SW 1271 (cell line): Measurements from ENCODE around the gene CCDC88A.
"Not testable (repeated sequence)": the region's sequence is repeated elsewhere in the genome, so short reads cannot be mapped to it uniquely, and the experiment has no call there.

ENCODE experiments used
- DNase-seq, 2 experiments: peaks; one replicate each; lab custom pipeline; 2025; lab: John Stamatoyannopoulos, UW

Gene CCDC88A

GRCh38 chr2:55421326-55421725, 1.7 kb upstream of the CCDC88A start:
- DNase-seq = no peak

DNA sequence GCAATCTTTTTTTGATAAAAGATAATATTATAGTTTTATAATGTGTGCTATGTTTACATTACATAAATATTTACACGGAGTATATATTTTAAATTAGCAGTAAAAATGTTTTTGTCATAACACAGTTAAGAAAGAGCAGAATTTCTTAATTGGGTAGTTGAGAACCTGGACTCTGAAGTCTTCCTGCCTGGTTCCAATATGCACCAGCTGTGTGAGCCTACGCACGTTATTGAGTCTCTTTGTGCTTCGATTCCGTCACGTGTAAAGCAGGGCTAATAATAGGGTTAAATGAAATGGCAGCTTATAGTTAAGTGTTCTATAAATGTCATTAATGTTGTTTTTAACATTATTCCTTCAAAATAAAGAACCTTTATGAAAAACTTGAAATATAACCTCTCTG, 1.2 kb upstream of the CCDC88A start:
- no peak for DNase-seq

GRCh38 chr2:55420439-55420725, 726 bp upstream of the CCDC88A start:
- peak in 1 of 2 experiments; percentile 34 for DNase-seq

DNA sequence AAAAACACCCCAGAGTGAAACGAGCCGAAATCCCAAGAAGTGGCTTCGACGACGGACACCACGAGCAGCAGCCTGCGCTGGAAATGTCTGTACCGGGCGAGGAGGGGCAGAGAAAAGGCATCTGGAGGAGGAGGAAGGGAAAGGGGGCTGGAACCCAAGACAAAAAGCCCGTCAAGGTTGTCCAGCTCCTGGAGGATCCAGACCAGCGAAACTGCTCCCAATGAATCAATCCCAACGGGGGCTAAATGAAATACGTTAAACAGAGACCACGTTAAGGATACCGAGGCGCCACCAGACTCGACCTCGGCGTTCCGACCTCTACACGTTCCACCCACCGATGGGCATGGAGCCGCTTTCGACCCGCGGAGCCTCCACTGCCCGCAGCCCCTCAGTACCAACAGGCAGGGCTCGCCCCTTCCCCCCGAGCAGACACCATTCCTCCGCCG, 400 bp downstream of the CCDC88A start:
- peak; percentile 20 to 69 for DNase-seq

DNA sequence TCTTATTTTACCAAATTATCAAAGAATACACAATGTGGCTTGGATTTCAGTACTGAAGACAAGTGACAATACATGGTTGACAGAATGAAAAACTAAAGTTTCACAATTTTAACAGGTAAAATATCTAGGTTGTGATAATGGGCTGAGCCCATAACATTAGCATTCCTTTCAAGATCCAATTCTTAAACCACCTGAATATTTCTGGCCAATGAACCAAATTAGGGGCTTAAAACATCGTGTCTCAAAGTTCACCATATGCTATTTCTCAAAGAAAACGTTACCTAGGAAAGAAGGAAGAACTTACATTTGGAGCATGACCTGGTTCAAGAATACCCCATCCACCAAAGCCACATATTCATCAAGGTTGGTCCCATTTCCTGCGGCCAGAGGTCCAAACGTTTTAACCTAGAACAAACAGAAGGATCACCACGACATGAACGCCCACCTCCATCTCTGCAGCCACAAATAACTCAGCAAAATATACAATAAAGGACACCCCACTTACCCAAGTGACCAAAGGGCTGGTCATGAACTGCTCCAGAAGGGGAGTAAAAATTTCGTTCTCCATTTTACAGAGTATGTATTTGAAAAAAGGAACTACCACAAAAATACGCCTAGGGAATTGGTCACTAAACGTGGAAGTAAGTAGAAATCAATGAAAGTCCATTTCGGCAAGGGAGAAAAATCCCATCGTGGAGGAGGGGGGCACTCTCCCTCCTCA, 984 bp downstream of the CCDC88A start:
- DNase-seq = peak in 1 of 2 experiments; percentile 27

- DNase-seq = peak in 1 of 2 experiments; percentile 15
Measured at GRCh38 chr2:55418072-55418471, 1.6 kb downstream of the CCDC88A start.

GRCh38 chr2:55416786-55417568, 2.7 kb downstream of the CCDC88A start:
- DNase-seq = no peak

DNA sequence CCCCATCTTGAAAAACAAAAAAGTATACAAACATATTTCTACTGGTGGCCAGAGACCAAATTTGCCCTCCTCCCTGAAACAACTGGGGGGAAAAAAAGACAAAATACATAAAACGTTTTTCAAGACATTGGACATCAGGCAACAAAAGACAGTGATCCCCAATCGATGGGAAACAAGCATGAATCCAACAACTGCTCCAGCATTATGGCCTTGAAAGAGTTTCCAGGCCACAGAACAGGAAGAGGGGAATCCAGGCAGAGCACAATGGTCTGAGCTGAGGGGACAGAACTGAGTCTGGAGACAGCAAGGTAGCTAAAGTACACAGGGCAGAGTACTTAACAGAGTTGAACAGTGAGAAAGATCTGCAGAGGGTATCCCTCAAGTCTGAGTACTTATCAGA, 4.4 kb downstream of the CCDC88A start:
- DNase-seq = no peak

DNA sequence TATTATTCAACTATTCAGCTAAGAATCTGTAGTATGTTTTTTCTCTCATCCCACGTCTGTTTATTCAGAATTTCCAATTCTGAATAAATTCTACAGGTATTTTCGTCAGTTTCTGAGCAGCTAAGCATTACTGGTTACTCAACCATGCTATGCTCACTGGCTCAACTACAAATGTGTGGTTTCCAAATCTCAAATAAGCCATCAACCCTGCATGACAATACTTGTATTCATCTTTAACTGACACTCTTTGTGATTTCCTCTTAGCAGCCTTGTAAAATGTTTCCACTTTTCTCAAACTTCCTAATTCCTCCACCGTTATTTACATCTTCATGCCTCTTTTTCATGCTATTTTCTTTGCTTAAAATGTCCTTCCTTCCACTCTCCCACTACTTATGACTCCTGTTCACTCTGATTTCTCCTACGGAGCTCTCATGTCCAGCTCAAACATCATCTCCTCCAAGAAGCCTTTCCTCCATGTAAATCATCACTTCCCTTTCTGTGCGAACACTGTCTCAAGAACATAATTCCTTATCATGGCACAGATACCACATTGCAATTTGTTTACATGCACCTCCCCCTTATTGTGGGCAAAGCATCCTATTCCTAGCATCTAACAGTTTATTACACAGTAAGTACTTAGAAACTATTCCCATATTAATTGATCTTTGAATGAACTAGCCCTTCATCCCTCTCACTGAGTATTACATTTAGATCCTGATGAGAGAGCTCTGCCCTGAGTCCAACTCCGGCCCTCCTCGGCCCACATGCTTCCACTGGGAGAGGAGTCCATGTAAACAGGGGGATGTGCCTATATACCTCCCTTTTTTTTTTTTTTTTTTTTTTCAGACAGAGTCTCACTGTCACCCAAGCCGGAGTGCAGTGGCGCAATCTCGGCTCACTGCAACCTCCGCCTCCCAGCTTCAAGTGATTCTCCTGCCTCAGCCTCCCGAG, 10.5 kb downstream of the CCDC88A start:
- no peak for DNase-seq

DNA sequence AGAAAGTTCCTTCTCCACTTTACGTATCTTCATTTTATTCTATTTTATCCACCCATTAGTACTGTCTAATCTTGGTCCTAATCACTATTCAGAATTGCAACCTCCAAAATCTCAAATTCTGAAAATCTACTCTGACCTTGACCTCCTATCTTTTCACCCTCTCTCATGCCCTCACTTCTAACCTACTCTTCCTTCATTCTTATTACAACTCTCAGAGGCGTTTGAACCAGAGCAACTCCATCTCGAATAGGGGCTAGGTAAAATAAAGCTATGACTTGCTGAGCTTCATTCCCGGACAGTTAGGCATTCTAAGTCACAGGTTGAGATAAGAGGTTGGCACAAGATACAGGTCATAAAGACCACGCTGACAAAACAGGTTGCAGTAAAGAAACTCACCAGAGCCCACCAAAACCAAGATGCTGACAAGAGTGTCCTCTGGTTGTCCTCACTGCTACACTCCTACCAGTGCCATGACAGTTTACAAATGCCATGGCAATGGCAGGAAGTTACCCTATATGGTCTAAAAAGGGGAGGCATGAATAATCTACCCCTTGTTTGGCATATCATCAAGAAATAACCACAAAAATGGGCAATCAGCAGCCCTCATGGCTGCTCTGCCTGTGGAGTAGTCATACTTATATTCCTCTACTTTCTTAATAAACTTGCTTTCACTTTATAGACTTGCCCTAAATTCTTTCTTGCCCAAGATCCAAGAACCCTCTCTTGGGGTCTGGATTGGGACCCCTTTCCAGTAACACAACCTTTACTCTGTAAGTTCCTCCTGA, 11.4 kb downstream of the CCDC88A start:
- no peak for DNase-seq

DNA sequence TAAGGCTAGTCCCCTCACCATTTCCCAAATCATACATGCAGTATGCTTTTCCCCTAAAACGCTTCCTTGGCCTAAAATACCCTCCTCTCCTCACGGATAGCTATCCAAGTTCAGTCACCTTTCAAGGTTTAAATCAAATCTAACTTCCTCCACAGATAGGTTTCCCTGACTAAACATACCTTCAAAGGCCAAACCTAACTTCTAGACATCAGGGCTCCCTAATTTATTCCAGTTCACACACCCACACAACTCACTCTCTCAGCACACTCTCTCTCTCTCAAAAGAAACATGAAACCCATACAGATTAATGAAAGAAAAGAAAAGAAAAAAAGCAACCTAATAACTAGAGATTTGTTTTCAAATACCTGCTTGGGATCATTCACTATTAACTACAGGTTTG, 14.5 kb downstream of the CCDC88A start:
- DNase-seq = no peak

- no peak for DNase-seq
Measured at GRCh38 chr2:55403256-55403998, 16.2 kb downstream of the CCDC88A start.

DNA sequence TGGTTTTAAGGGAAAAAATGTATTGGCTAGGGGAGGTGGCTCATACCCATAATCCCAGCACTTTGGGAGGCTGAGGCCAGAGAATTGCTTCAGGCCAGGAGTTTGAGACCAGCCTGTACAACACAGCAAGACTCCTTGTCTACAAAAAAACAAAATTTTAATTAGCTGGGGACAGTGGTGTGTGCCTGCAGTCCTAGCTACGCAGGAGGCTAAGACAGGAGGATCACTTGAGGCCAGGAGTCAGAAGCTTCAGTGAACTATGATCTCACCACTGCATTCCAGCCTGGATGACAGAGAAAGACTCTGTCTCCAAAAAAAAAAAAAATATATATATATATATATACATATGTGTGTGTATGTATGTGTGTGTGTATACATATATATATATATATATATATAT, 18.5 kb downstream of the CCDC88A start:
- no peak for DNase-seq

GRCh38 chr2:55400332-55400731, 19.3 kb downstream of the CCDC88A start:
- no peak for DNase-seq

GRCh38 chr2:55399815-55400214, 19.8 kb downstream of the CCDC88A start:
- DNase-seq = no peak

DNA sequence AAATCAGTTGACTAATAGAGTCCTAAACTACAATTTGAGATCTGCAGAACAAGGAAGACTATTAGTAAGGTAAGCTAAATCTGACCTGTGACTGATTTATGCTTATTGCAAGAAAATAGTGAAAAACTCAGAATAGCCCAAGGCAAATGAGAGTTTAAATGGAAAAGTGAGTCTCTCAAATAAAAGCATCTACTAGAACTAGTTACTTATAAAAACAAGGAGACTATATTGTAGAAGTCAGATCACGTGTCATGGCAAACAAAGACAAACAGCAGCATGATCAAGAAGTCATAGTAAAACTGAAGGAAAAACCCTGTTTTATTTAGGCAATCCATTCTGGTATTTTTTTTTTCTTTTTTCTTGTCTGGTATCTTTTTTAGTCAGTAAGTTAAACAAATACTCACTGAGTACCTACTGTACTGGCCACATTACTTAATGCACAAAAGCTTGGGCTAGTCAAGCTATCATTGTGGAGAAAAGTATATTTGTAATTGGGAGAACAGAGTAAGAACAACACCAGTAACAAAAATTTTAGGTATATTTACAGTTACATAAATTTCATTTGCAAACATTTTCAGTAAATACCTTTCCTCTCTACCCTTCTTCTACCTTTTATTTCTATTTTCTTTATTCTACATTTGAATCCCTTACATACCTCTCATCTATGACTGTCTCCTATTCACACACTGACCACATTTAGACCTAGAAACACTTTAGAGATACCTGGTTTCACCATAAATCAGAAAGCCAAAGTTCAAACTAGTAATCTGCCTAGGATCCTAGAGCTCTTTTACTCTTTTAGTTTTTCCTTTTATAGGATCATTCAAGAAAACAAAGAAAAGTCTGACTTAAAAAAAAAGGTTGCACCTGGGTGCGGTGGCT, 23.7 kb downstream of the CCDC88A start:
- DNase-seq = no peak

DNA sequence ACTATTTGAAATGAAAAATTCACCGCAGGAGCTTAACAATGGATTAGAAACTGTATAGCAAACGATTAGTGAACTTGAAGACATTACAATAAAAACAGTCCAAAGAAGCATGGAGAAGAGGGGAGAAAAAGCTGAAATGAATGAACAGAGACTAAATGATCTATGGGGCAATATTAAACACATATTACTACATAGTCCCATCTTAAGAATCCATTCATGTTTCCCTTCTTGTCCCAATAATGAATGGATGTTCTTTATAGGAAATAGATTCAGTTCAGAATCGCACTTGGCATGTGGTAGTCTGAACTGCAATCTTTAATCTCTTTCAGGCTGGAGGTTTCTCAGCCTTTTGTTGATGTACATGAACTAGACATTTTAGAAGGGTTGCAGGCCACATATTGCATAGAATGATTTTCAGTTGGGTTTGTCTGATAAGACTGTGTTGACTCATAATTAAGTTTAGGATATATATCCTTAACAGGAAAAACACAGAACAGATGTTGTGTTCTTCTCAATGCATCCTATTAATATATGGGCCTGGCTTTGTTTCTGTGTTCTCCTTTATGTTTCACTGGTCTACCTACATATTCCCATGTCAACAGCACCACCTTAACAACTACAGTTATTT, 27.9 kb downstream of the CCDC88A start:
- DNase-seq = no peak

DNA sequence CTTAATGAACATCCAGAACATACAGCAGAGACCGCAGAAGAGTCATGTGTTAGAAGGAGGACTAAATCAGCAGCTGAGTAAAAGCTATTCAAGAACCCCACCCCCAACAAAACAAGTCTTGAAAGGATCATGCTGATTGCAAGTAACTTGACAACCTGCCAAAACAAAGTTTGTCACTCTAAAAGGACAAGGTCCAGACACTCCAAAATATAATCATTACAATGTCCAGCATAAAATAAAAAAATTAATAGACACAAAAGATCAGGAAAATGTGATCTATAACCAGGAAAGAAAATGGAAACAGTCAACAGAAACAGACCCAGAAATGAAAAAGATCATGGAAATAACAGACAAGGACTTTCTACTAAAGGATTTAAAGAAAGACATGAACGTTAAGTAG, 28.5 kb downstream of the CCDC88A start:
- no peak for DNase-seq

DNA sequence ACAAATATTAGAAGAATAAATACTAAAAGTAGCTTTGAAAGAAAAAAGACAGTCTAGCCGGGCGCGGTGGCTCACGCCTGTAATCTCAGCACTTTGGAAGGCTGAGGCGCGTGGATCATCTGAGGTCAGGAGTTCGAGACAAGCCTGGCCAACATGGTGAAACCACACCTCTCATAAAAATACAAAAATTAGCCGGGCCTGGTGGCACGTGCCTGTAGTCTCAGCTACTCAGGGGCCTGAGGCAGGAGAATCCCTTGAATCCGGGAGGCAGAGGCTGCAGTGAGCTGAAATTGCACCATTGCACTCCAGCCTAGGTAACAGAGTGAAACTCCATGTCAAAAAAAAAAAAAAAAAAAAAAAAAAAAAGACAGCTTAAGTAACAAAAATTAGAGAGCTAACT, 34.1 kb downstream of the CCDC88A start:
- not testable (repeated sequence) for DNase-seq
